ENCODE results near the gene PHC2.

Gene PHC2

DNA sequence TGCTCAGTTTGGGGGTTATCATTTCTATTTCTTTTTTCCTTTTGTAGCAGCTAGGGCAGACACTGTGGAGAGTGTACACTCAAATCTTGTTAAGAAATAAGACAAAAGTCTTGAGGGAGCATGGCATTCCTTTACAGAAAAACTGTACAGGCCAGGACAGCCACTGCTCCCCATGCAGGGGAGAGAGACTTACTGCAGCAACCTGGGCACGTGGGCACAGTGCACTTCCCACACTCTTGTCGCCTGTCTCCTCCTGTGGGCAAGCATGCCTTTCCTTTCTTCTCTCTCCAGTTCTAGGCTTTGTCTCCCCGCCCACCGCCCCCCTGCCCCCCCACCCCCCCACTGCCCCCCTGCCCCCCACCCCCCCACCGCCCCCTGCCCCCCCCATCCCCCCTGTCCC lies 51.9 kb downstream of the PHC2 start:
- in situ Hi-C loops (cut with MboI; ENCODE audit: low pct_unique_long_range_greater_than_20kb, low sequenced_read_pairs) = no loop called here
- no peak for DNase-seq

GRCh38 chr1:33378524-33378923 lies 52.4 kb downstream of the PHC2 start:
- in situ Hi-C loops (cut with MboI; ENCODE audit: low pct_unique_long_range_greater_than_20kb, low sequenced_read_pairs) = no loop called here
- DNase-seq = no peak

- in situ Hi-C loops (cut with MboI; ENCODE audit: low pct_unique_long_range_greater_than_20kb, low sequenced_read_pairs) = no loop called here
- DNase-seq = no peak
Observed at GRCh38 chr1:33377756-33378155, 53.1 kb downstream of the PHC2 start.

GRCh38 chr1:33377013-33377412 lies 53.9 kb downstream of the PHC2 start:
- DNase-seq = no peak
- in situ Hi-C loops (cut with MboI; ENCODE audit: low pct_unique_long_range_greater_than_20kb, low sequenced_read_pairs) = no loop called here

DNA sequence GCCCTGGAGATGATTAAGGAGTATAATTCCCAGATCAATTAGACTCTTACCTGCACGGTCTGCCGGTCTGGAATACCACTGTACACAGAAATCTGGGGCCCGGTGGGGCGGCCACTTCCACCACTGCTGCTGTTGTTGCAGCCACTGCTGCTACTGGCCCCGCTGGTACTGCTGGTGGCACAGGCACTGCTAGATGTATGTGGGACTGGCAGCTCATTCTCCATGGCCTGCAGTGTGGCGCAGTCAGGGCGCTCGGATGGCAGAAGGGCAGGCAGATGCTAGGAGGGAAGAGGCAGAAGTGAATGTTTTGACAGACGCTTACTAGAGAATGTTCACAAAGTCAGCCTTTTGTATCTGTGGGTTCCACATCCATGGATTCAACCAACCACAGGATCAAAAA lies 55.6 kb downstream of the PHC2 start:
- in situ Hi-C loops (cut with MboI; ENCODE audit: low pct_unique_long_range_greater_than_20kb, low sequenced_read_pairs) = no loop called here
- DNase-seq = no peak

DNA sequence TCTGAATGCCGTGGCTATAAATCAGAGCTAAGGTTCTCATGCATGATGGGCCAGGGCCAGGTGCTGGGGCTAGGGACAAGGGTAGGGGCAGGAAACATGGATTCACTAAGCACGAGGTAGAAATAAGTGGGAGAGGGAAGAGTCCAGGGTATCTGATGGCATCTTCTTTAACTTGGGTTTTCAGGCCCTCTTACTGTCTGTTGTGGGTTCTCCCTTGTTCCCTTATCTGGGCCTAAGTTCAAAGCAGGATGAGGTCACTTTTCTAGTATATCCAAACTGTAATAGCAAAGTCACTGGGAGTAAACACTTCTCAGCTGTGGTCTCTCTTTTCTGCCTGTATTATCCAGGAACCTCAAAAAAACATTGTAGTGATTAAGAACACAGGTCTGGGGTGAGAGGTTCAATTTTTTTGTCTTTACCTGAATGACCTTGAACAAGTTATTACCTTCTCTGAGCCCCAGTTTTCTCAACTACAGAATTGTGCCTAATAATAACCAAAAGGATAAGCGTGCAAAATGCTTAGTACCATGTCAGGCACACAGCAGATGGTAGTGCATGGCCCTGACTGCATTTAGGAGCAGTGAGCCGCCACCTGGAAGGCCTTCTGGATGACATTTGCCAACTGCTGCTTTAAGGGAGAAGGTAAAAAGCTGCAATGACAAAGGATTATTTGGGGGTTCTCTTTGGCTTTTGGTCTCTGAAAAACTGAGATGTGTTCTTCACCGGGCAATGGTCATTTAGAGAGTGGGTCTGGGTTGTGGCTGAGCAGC lies 56.4 kb downstream of the PHC2 start:
- DNase-seq = no peak
- in situ Hi-C loops (cut with MboI; ENCODE audit: low pct_unique_long_range_greater_than_20kb, low sequenced_read_pairs) = no loop called here

- DNase-seq = no peak
- in situ Hi-C loops (cut with MboI; ENCODE audit: low pct_unique_long_range_greater_than_20kb, low sequenced_read_pairs) = no loop called here
Observed at GRCh38 chr1:33373606-33374005, 57.3 kb downstream of the PHC2 start.

DNA sequence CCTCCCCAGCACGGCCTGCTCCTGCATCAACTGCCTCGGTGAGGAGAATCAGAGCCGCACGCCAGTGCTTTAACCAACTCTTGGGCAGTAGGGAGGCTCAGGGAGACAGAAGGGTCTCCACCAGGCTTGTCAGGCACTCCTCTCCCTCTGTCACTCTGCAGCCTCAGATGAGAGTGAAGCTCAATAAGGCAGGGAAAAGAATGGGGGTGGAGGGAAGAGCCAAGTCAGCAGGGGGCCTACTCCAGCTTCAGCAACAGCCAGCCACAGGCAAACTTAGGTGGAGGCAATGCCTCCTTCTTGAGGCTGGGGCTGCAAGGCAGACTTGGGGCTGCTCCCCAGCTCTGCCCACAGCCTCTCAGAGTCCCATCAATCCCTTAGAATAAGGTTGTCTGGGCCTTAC lies 58.2 kb downstream of the PHC2 start:
- DNase-seq = no peak
- in situ Hi-C loops (cut with MboI; ENCODE audit: low pct_unique_long_range_greater_than_20kb, low sequenced_read_pairs) = no loop called here

GRCh38 chr1:33372162-33372561 lies 58.7 kb downstream of the PHC2 start:
- in situ Hi-C loops (cut with MboI; ENCODE audit: low pct_unique_long_range_greater_than_20kb, low sequenced_read_pairs) = no loop called here
- no peak for DNase-seq

DNA sequence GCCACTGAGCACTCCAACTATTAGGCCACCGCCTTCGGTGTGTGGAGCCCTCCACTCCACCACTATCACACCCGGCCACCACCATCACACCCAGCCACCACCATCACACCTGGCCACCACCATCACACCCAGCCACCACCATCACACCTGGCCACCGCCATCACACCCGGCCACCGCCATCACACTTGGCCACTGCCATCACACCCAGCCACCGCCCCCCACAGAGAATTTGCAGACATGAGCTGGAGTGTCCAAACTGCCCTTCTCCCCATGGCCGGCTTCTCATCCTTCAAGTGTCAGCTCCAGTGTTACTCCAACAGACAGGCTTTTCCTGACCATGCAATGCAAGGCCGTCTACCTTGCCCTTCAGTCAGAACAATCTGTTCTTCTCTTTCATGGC lies 59.6 kb downstream of the PHC2 start:
- no peak for DNase-seq
- in situ Hi-C loops (cut with MboI; ENCODE audit: low pct_unique_long_range_greater_than_20kb, low sequenced_read_pairs) = no loop called here

GRCh38 chr1:33370827-33371226 lies 60.1 kb downstream of the PHC2 start:
- DNase-seq = no peak
- in situ Hi-C loops (cut with MboI; ENCODE audit: low pct_unique_long_range_greater_than_20kb, low sequenced_read_pairs) = no loop called here

DNA sequence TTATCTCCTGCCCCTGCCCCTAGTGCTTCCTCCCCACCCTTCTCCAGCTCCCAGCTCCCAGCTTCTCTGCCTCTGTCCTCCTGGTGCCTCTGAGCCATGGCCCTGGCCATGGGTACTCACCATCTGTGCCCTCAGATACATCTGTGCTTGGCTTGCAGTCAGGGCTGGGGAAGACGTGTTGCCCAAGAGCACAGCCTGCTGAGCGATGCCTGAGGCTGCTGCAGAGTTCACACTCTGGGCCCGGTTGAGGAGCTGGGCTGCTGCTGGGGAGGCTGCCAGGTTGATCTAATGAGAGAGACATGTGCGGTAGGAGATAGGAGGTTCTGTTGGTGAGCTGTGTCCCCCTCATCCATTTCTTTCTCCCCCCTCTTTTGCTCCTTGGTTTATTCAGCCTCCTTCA lies 60.6 kb downstream of the PHC2 start:
- DNase-seq = no peak
- in situ Hi-C loops (cut with MboI; ENCODE audit: low pct_unique_long_range_greater_than_20kb, low sequenced_read_pairs) = no loop called here

GRCh38 chr1:33369764-33370163 lies 61.1 kb downstream of the PHC2 start:
- no peak for DNase-seq
- in situ Hi-C loops (cut with MboI; ENCODE audit: low pct_unique_long_range_greater_than_20kb, low sequenced_read_pairs) = no loop called here

GRCh38 chr1:33369081-33369480 lies 61.8 kb downstream of the PHC2 start:
- in situ Hi-C loops (cut with MboI; ENCODE audit: low pct_unique_long_range_greater_than_20kb, low sequenced_read_pairs) = no loop called here
- no peak for DNase-seq

- DNase-seq = no peak
- in situ Hi-C loops (cut with MboI; ENCODE audit: low pct_unique_long_range_greater_than_20kb, low sequenced_read_pairs) = no loop called here
Observed at GRCh38 chr1:33368431-33368830, 62.5 kb downstream of the PHC2 start.

DNA sequence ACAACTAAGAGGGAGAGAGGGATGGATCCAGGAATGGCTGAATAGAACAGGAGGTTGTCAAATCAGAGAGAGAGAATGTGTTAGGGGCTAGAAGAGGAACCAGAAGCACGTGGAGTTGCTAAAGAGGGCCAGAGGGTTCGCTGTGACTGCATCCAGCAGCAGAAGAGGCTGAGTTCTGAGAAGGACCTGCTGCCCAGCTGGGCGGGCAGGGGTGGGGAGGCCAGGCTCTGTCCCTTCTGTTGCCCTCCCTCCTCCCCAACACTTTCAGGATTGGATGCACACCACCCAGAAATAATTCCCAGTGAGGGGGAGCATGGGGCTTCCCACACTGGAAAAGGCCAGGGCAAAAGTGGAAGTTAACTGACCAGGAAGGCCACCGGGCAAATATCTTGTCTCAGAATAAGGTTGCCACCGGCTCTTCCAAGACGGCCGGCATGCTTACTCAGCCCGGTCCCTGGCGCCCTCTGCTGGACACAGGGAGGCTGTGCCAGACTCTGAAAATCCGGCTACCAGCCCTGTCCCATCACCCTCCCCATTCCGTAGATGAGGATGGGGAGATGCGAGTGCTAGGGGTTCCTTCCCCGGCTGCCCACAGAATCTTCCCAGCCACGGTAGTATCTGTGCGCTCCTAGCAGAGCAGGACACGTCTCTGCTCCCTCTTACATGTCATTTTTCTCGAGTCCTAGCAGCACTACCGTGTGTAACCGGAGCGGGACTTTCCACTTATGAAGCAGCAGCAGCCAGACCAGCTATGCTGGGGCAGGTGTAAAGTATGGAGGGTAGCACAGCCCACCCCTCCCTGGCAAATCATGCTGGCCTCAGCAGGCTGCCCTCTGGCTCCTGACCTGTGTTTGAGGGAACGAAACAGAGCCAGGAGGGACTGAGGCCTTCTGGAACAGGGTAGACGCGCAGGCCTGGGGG lies 63.1 kb downstream of the PHC2 start:
- peak; percentile 81 for DNase-seq
- in situ Hi-C loops (cut with MboI; ENCODE audit: low pct_unique_long_range_greater_than_20kb, low sequenced_read_pairs) = no loop called here

DNA sequence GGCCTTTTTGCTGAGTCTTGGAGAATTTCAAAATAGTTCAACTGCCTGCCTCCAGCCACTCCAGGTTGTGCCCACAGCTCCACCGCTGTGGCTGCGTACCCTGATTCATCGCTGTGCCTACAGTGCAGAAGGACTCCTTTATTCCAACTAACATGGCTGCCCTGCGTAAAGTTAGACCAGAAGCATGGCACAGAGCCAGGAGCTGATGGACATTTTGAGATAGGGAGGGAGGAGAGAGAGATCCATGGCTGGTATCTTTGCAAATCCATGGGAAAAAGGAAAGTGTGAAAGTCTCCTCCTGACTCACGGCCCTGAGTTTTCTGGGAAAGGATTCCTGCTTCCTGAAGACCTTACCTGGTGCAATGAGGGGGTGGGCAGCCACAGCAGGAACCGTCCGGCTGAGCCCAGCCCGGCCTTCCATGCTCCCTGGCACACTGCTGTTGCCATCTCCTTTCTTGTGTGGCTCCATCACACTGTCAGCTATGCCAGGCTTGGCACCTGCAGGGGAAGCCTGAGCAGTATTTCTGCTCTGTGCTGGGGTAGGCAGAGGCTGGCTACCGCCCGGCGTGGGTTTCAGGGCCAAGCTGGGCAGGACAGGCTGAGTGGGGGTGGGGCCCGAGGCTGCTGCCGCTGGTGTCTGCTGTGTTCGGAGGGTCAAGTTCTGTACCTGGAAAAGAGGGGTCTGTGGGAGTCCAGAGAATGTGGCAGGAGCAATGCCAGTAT lies 64.0 kb downstream of the PHC2 start:
- in situ Hi-C loops (cut with MboI; ENCODE audit: low pct_unique_long_range_greater_than_20kb, low sequenced_read_pairs) = no loop called here

DNA sequence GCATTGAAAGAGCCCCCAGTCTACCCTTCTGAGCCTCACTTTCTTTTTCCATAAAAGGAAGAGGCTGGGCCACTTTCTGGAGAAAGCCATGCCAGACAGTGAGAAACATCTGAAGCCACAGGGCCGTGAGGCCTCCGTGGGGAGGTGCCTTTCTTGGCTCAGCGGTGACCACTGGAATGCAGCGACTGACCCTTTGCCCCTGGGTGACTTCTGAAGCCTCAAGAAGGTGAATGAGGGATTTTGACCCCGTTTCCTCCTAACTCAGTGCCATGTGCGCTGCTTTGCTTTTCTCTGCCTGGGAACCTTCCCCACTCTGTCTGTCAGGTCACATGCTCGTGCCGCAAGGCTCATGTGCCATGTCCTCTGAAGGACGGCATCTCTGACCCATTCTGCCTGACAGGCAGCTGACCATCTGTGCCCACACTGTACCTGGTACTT lies 65.3 kb downstream of the PHC2 start:
- in situ Hi-C loops (cut with MboI; ENCODE audit: low pct_unique_long_range_greater_than_20kb, low sequenced_read_pairs) = no loop called here
- DNase-seq = no peak

More for the DNA sequence above, 64.0 kb downstream of the PHC2 start:
- no peak for DNase-seq

GRCh38 chr1:33364565-33364918 lies 66.4 kb downstream of the PHC2 start:
- no peak for DNase-seq

GRCh38 chr1:33363470-33363861 lies 67.4 kb downstream of the PHC2 start:
- in situ Hi-C loops (cut with MboI; ENCODE audit: low pct_unique_long_range_greater_than_20kb, low sequenced_read_pairs) = no loop called here

More at GRCh38 chr1:33364565-33364918, 66.4 kb downstream of the PHC2 start:
- in situ Hi-C loops (cut with MboI; ENCODE audit: low pct_unique_long_range_greater_than_20kb, low sequenced_read_pairs) = no loop called here

More at GRCh38 chr1:33363470-33363861, 67.4 kb downstream of the PHC2 start:
- DNase-seq = no peak

All from KBM-7 (cell line).